Endothelial cell of umbilical vein (primary cell): Measurements from ENCODE around the gene GPR25. TPM values are rescaled to one million over a fixed set of nuclear protein-coding genes. Genes with fewer than 3 reads are reported as not detected.

Experiments used
- BruUV-seq: library from RNA; stranded (reverse); fragments of 400-500 nt; replicated peaks from 2 replicates; lab custom pipeline; 2021; lab: Mats Ljungman, UMichigan
- CTCF ChIA-PET: fragments of 300-600, 350-600 bp; sonication (Branson Sonifier 250); formaldehyde crosslinking; loops from one replicate; lab custom pipeline; 2021; ENCODE audit warnings: antibody characterized with exemption, inconsistent platforms; lab: Charles Lee
- POLR2A ChIA-PET: fragments of 300-600, 350-600 bp; sonication (Branson Sonifier 250); formaldehyde crosslinking; loops from one replicate; lab custom pipeline; 2021; ENCODE audit warnings: antibody characterized with exemption, inconsistent platforms; lab: Charles Lee
- DNase-seq: peaks from one replicate; pipeline ENCODE4 v3.0.0-alpha.2; 2011; ENCODE audit warnings: low read depth, low spot score
- FAIRE-seq: peaks from 2 replicates; lab custom pipeline; 2011; peaks lifted over from hg19 to GRCh38; lab: Jason Lieb, UNC
- H2AFZ ChIP-seq: 2 replicates; pipeline ENCODE4 v1.6.0; 2012; ENCODE audit warnings: low read depth, low read length, control low read depth, inconsistent platforms
- H3K27ac ChIP-seq: 2 replicates; pipeline ENCODE4 v1.5.1; 2011; ENCODE audit warnings: low read depth, mild to moderate bottlenecking, control low read depth, low read length, moderate library complexity; ENCODE audit not compliant: insufficient read depth
- H3K27me3 ChIP-seq, 2 experiments: 2 replicates each; pipeline versions ENCODE4 v1.6.0 to v1.6.1; 2011; ENCODE audit warnings: low read length in 2 of 2, mixed read lengths in 1 of 2; ENCODE audit not compliant: control insufficient read depth in 2 of 2, insufficient read depth in 2 of 2
- H3K36me3 ChIP-seq, 2 experiments: 2 replicates in 1 of 2; 3 replicates in 1 of 2; pipeline ENCODE4 v1.5.1; 2011; ENCODE audit warnings: low read length in 2 of 2, mild to moderate bottlenecking in 1 of 2, moderate library complexity in 1 of 2; ENCODE audit not compliant: control insufficient read depth in 2 of 2, insufficient read depth in 2 of 2; ENCODE audit errors: extremely low read depth in 1 of 2
- H3K4me1 ChIP-seq: 3 replicates; pipeline ENCODE4 v1.5.1; 2011; ENCODE audit warnings: mild to moderate bottlenecking, low read length; ENCODE audit not compliant: control insufficient read depth, insufficient read depth; ENCODE audit errors: extremely low read depth
- H3K4me2 ChIP-seq: 2 replicates; pipeline ENCODE4 v1.6.1; 2011; ENCODE audit warnings: low read length, control low read depth, mixed read lengths; ENCODE audit not compliant: insufficient read depth
- H3K4me3 ChIP-seq, 3 experiments: fragments of 200-600 bp in 1 of 3; sonication (generic), shearing (Covaris generic) in 1 of 3; replicated peaks in 1 of 3; 2 replicates each; pipeline ENCODE4 v1.5.1; 2011 to 2016; ENCODE audit warnings: control low read depth in 3 of 3, low read length in 3 of 3, mild to moderate bottlenecking in 2 of 3, inconsistent platforms in 1 of 3, low read depth in 1 of 3, moderate library complexity in 1 of 3; ENCODE audit not compliant: insufficient read depth in 1 of 3
- H3K79me2 ChIP-seq: 2 replicates; pipeline ENCODE4 v1.6.0; 2012; ENCODE audit warnings: low read length, inconsistent platforms; ENCODE audit not compliant: control insufficient read depth, insufficient read depth
- H3K9ac ChIP-seq: replicated peaks from 2 replicates; pipeline ENCODE3; 2011; ENCODE audit warnings: low read length, control low read depth; ENCODE audit not compliant: insufficient read depth; ENCODE audit errors: extremely low read depth
- H3K9me1 ChIP-seq: replicated peaks from 3 replicates; pipeline ENCODE4 v1.6.0; 2011; ENCODE audit warnings: mild to moderate bottlenecking, low read length; ENCODE audit not compliant: control insufficient read depth, insufficient read depth; ENCODE audit errors: extremely low read depth
- H3K9me3 ChIP-seq: replicated peaks from 2 replicates; pipeline ENCODE4 v1.5.1; 2012; ENCODE audit warnings: low read length, inconsistent platforms; ENCODE audit not compliant: control insufficient read depth, insufficient read depth
- H4K20me1 ChIP-seq: replicated peaks from 2 replicates; pipeline ENCODE3; 2011; ENCODE audit warnings: mild to moderate bottlenecking, low read length; ENCODE audit not compliant: control insufficient read depth, insufficient read depth; ENCODE audit errors: extremely low read depth
- EZH2 ChIP-seq: IDR thresholded peaks from 2 replicates; pipeline ENCODE4 v1.6.1; 2012; ENCODE audit warnings: borderline replicate concordance, low read depth, mild to moderate bottlenecking, moderate library complexity, low read length, inconsistent platforms; ENCODE audit not compliant: severe bottlenecking
- FOS ChIP-seq: IDR thresholded peaks from 2 replicates; pipeline ENCODE4 v1.6.1; 2011; ENCODE audit warnings: mild to moderate bottlenecking, low read length, moderate library complexity, borderline replicate concordance; ENCODE audit not compliant: insufficient read depth
- GATA2 ChIP-seq: IDR thresholded peaks from 2 replicates; pipeline ENCODE4 v1.7.0; 2011; ENCODE audit warnings: low read depth, mild to moderate bottlenecking, moderate library complexity, mixed read lengths, low read length; ENCODE audit not compliant: insufficient read length, insufficient read depth
- JUN ChIP-seq: IDR thresholded peaks from 2 replicates; pipeline ENCODE4 v1.6.1; 2011; ENCODE audit warnings: borderline replicate concordance, low read depth; ENCODE audit not compliant: insufficient read length, insufficient read depth
- MYC ChIP-seq: IDR thresholded peaks from one replicate; pipeline ENCODE4 v1.6.1; 2011; ENCODE audit warnings: mild to moderate bottlenecking, low read depth, low read length
- POLR2A ChIP-seq: IDR thresholded peaks from 2 replicates; pipeline ENCODE4 v1.6.1; 2012; ENCODE audit warnings: low read depth, mild to moderate bottlenecking, control low read depth, low read length
- POLR2AphosphoS5 ChIP-seq: IDR thresholded peaks from 2 replicates; pipeline ENCODE4 v1.6.1; 2012; ENCODE audit warnings: low read depth, mild to moderate bottlenecking, control low read depth, low read length, moderate library complexity; ENCODE audit not compliant: insufficient read depth
- dilution Hi-C: fragments of 300-500 bp; cut with MboI; formaldehyde crosslinking; loops from one replicate; pipeline ENCODE4 v1.15.0; 2019; ENCODE audit warnings: low sequenced_read_pairs; ENCODE audit not compliant: extremely low pct_ligation_motif_present
- intact Hi-C: fragments of 100-400 bp; cut with micrococcal nuclease; formaldehyde crosslinking; loops from one replicate; pipeline ENCODE4 v1.10.0; 2022
- polyA plus RNA-seq, 4 experiments: library from polyadenylated mRNA; depleted of rRNA in 3 of 4; stranded (reverse) in 3 of 4; unstranded in 1 of 4; fragments of >200 nt; gene quantifications; 2 replicates each; pipeline versions ENCODE4 v1.2.1 to v1.2.3, GENCODE V29; 2011 to 2012; ENCODE audit warnings: missing spikeins in 1 of 4
- total RNA-seq: library from RNA; stranded (reverse); gene quantifications from 2 replicates; pipeline ENCODE4 v1.2.3, GENCODE V29; 2021
- TF ChIP-seq, protein P1 (sequence below): IDR thresholded peaks from 2 replicates; pipeline ENCODE4 v1.6.1; 2011; ENCODE audit not compliant: insufficient read depth, insufficient read length
- TF ChIP-seq, protein P2 (sequence below), 2 donors: IDR thresholded peaks; 1 replicate in 1 of 2; 2 replicates in 1 of 2; pipeline ENCODE4 v1.5.1; 2011; ENCODE audit warnings: low read length in 2 of 2, mild to moderate bottlenecking in 2 of 2, moderate library complexity in 2 of 2, control low read depth in 1 of 2, inconsistent platforms in 1 of 2, low read depth in 1 of 2; ENCODE audit not compliant: insufficient read depth in 1 of 2; ENCODE audit errors: extremely low read depth in 1 of 2

Gene GPR25
- total and polyA plus RNA-seq, 2 donors (not counting 3 experiments of a cell fraction or from before 2014, with no cell fraction given): not detected

DNA sequence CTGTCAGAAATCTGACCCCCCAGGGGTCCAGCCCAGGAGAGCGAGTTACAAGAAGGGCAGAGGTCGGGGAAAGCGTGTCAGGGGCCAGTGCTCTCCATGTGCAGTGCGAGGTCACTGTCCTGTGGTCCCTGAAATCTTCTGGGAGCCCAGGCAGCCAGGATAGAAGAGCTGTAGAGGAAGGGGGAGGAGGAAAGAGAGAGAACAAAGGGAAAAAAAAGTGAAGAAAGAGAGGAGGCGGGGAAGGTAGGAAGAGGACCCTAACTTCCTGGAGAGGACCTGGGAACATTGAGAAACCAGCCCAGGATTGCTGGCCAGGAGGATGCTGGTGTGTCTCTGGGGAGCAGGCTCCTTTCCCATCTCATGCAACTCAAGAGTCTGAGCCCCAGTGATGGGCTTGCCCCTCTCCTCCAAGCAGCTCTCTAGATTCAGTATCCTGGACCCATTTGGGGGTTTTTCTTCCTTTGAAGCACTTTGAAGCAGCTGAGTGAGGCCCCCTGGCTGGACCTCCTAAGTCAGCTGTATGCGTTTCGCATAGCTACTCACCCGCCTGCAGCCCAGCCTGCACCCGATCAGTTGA, 15.1 kb downstream of the GPR25 start:
- no peak for DNase-seq
- Histone ChIP-seq H2AFZ (no peak overlapping the region), H3K9me3 (no peaks in the 10 kb centered on the region), H3K27me3 (peaks cover 30 to 36% of the 10 kb centered on the region in 2 experiments), H3K79me2 (no peaks in the 10 kb centered on the region), H3K9me1 (no peaks in the 10 kb centered on the region), H3K4me1 (no peaks in the 10 kb centered on the region), H4K20me1 (no peaks in the 10 kb centered on the region), H3K27ac (no peak overlapping the region), H3K9ac (no peak overlapping the region), H3K4me2 (no peak overlapping the region), H3K4me3 (no peak overlapping the region), H3K36me3 (no peaks in the 10 kb centered on the region)
- no TSS peak for BruUV-seq
- dilution Hi-C loops (no loop called here), intact Hi-C loops (no loop called here)
- no peak for FAIRE-seq
- TF ChIP-seq GATA2 (no peak), FOS (no peak), POLR2A (no peak), POLR2AphosphoS5 (no peak), JUN (no peak), MYC (no peak), EZH2 (no peak)
- TF ChIP-seq, protein P1, sequence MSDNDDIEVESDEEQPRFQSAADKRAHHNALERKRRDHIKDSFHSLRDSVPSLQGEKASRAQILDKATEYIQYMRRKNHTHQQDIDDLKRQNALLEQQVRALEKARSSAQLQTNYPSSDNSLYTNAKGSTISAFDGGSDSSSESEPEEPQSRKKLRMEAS: no peak
- TF ChIP-seq, protein P2, sequence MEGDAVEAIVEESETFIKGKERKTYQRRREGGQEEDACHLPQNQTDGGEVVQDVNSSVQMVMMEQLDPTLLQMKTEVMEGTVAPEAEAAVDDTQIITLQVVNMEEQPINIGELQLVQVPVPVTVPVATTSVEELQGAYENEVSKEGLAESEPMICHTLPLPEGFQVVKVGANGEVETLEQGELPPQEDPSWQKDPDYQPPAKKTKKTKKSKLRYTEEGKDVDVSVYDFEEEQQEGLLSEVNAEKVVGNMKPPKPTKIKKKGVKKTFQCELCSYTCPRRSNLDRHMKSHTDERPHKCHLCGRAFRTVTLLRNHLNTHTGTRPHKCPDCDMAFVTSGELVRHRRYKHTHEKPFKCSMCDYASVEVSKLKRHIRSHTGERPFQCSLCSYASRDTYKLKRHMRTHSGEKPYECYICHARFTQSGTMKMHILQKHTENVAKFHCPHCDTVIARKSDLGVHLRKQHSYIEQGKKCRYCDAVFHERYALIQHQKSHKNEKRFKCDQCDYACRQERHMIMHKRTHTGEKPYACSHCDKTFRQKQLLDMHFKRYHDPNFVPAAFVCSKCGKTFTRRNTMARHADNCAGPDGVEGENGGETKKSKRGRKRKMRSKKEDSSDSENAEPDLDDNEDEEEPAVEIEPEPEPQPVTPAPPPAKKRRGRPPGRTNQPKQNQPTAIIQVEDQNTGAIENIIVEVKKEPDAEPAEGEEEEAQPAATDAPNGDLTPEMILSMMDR (IDR thresholded peaks at IDR 0.05; ENCODE audit: extremely low read depth in 1 of 2, insufficient read depth in 1 of 2, low read depth in 1 of 2, low read length in 2 of 2): no peak
- CTCF ChIA-PET: interaction anchor here (1.0 to 2.3 kb wide), 5 partner anchors 9 to 266 kb away, joined by 3 to 7 read pairs (median 4); no protein-coding TSS in a partner anchor
- POLR2A ChIA-PET: no interaction called here
